H1 (cell line): ENCODE measurements around the gene SCAMP2.
"Not testable (repeated sequence)": the region's sequence is repeated elsewhere in the genome, so short reads cannot be mapped to it uniquely, and the experiment has no call there.

ENCODE experiments used
- ASH2L ChIP-seq: fragments of 200-600, 300-600 bp; sonication (generic); IDR thresholded peaks from one replicate; pipeline ENCODE4 v1.7.1; 2017; ENCODE audit warnings: low read length
- EP300 ChIP-seq, 2 experiments: IDR thresholded peaks; 1 replicate in 1 of 2; 2 replicates in 1 of 2; pipeline ENCODE4 v1.6.1; 2011 to 2012; ENCODE audit warnings: low read depth in 2 of 2, low read length in 2 of 2, mild to moderate bottlenecking in 2 of 2, borderline replicate concordance in 1 of 2, inconsistent platforms in 1 of 2, moderate library complexity in 1 of 2
- EZH2 ChIP-seq: fragments of 200-600 bp; sonication (generic); IDR thresholded peaks from 2 replicates; pipeline ENCODE4 v1.7.1; 2012; ENCODE audit warnings: low read depth, mild to moderate bottlenecking, moderate library complexity, low read length, inconsistent platforms; ENCODE audit not compliant: severe bottlenecking
- GABPA ChIP-seq: IDR thresholded peaks from 2 replicates; pipeline ENCODE4 v1.6.1; 2011; ENCODE audit warnings: mild to moderate bottlenecking, low read length, moderate library complexity, borderline replicate concordance; ENCODE audit not compliant: insufficient read depth
- NRF1 ChIP-seq: IDR thresholded peaks from 2 replicates; pipeline ENCODE4 v1.6.1; 2011; ENCODE audit warnings: mild to moderate bottlenecking, low read depth, low read length, improper control_type of control experiment
- POLR2AphosphoS5 ChIP-seq: IDR thresholded peaks from 2 replicates; pipeline ENCODE4 v1.6.1; 2011; ENCODE audit warnings: low read depth, low read length
- SIN3A ChIP-seq, 2 experiments: IDR thresholded peaks in 1 of 2; conservative IDR thresholded peaks in 1 of 2; 2 replicates each; pipeline ENCODE4 v1.6.1; 2011 to 2012; ENCODE audit warnings: low read length in 2 of 2, improper control_type of control experiment in 1 of 2, low read depth in 1 of 2, mild to moderate bottlenecking in 1 of 2
- SUZ12 ChIP-seq: fragments of 200-600 bp; sonication (generic); IDR thresholded peaks from 2 replicates; pipeline ENCODE4 v1.6.1; 2012; ENCODE audit warnings: mild to moderate bottlenecking, inconsistent platforms, low read length, moderate library complexity, mixed read lengths
- TAF1 ChIP-seq: IDR thresholded peaks from 2 replicates; pipeline ENCODE4 v1.6.1; 2011; ENCODE audit warnings: mild to moderate bottlenecking, low read depth, low read length
- TAF7 ChIP-seq: optimal IDR thresholded peaks from 2 replicates; pipeline ENCODE3; 2011; ENCODE audit warnings: low read depth, mild to moderate bottlenecking, inconsistent platforms, low read length, moderate library complexity, borderline replicate concordance
- YY1 ChIP-seq: IDR thresholded peaks from 2 replicates; pipeline ENCODE4 v1.6.1; 2011; ENCODE audit warnings: low read depth, mild to moderate bottlenecking, low read length
- TF ChIP-seq, protein P1 (sequence below), 3 experiments: IDR thresholded peaks; 1 replicate in 2 of 3; 2 replicates in 1 of 3; pipeline versions ENCODE4 v1.5.1 to v1.6.1; 2011; ENCODE audit warnings: low read length in 3 of 3, mild to moderate bottlenecking in 3 of 3, inconsistent platforms in 2 of 3, low read depth in 1 of 3, moderate library complexity in 1 of 3; ENCODE audit not compliant: insufficient read depth in 1 of 3; ENCODE audit errors: control extremely low read depth in 1 of 3

DNA sequence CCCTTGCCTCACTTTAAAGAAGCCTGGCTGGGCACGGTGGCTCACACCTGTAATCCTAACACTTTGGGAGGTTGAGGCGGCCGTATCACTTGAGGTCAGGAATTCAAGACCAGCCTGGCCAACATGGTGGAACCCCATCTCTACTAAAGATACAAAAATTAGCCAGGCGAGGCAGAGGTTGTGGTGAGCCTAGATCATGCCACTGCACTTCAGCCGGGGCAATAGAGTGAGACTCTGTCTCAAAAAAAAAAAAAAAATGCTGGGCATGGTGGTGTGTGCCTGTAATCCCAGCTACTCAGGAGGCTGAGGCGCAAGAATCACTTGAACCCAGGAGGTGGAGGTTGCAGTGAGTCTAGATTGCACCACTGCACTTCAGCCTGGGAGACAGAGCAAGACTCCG lies 21.2 kb upstream of the SCAMP2 start:
- not testable (repeated sequence) for TF ChIP-seq EZH2; NRF1; POLR2AphosphoS5; YY1; EP300 (IDR thresholded peaks at IDR 0.05; ENCODE audit: borderline replicate concordance in 1 of 2, low read depth in 2 of 2, low read length in 2 of 2); SIN3A (conservative IDR thresholded peaks at IDR 0.05 in 1 of 2, IDR thresholded peaks at IDR 0.05 in 1 of 2; ENCODE audit: low read depth in 1 of 2, low read length in 2 of 2); TAF7; ASH2L; SUZ12; TAF1; GABPA
- TF ChIP-seq, protein P1, sequence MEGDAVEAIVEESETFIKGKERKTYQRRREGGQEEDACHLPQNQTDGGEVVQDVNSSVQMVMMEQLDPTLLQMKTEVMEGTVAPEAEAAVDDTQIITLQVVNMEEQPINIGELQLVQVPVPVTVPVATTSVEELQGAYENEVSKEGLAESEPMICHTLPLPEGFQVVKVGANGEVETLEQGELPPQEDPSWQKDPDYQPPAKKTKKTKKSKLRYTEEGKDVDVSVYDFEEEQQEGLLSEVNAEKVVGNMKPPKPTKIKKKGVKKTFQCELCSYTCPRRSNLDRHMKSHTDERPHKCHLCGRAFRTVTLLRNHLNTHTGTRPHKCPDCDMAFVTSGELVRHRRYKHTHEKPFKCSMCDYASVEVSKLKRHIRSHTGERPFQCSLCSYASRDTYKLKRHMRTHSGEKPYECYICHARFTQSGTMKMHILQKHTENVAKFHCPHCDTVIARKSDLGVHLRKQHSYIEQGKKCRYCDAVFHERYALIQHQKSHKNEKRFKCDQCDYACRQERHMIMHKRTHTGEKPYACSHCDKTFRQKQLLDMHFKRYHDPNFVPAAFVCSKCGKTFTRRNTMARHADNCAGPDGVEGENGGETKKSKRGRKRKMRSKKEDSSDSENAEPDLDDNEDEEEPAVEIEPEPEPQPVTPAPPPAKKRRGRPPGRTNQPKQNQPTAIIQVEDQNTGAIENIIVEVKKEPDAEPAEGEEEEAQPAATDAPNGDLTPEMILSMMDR (IDR thresholded peaks at IDR 0.05; ENCODE audit: control extremely low read depth in 1 of 3, insufficient read depth in 1 of 3, low read depth in 1 of 3, low read length in 3 of 3): not testable (repeated sequence)
